ENCODE results near the gene SLC25A1.
"Not testable (repeated sequence)": the region's sequence is repeated elsewhere in the genome, so short reads cannot be mapped to it uniquely, and the experiment has no call there.

The SLC25A1 gene

GRCh38 chr22:19158649-19159048 lies 19.9 kb downstream of the SLC25A1 start:
- not testable (repeated sequence) for DNase-seq

GRCh38 chr22:19156109-19156508 lies 22.4 kb downstream of the SLC25A1 start:
- not testable (repeated sequence) for DNase-seq

- no peak for DNase-seq
Observed at GRCh38 chr22:19152942-19153883, 25.3 kb downstream of the SLC25A1 start.

- no peak for DNase-seq
Observed at GRCh38 chr22:19151329-19152191, 27.0 kb downstream of the SLC25A1 start.

- DNase-seq = no peak
Observed at GRCh38 chr22:19150482-19151328, 27.8 kb downstream of the SLC25A1 start.

GRCh38 chr22:19149991-19150390 lies 28.5 kb downstream of the SLC25A1 start, which contains the start of gene GSC2:
TSS of gene GSC2 (minus strand) at chr22:19150292. CDS start at chr22:19150283, 9 bp downstream.
- DNase-seq = no peak

GRCh38 chr22:19149047-19149883 lies 29.3 kb downstream of the SLC25A1 start:
- DNase-seq = no peak

GRCh38 chr22:19148417-19149046 lies 30.0 kb downstream of the SLC25A1 start:
- DNase-seq = no peak

- no peak for DNase-seq
Observed at GRCh38 chr22:19147195-19147780, 31.2 kb downstream of the SLC25A1 start.

- DNase-seq = no peak
Observed at GRCh38 chr22:19146215-19146968, 32.1 kb downstream of the SLC25A1 start.

GRCh38 chr22:19143967-19144400 lies 34.6 kb downstream of the SLC25A1 start:
- DNase-seq = no peak

GRCh38 chr22:19143212-19143611 lies 35.3 kb downstream of the SLC25A1 start:
- no peak for DNase-seq

GRCh38 chr22:19142394-19142793 lies 36.1 kb downstream of the SLC25A1 start:
- DNase-seq = no peak

GRCh38 chr22:19139974-19140373 lies 38.6 kb downstream of the SLC25A1 start:
- no peak for DNase-seq

GRCh38 chr22:19139001-19139356 lies 39.6 kb downstream of the SLC25A1 start:
- DNase-seq = no peak

GRCh38 chr22:19138217-19139000 lies 40.1 kb downstream of the SLC25A1 start:
- no peak for DNase-seq

- no peak for DNase-seq
Observed at GRCh38 chr22:19137384-19138216, 40.9 kb downstream of the SLC25A1 start.

GRCh38 chr22:19136915-19137314 lies 41.6 kb downstream of the SLC25A1 start:
- DNase-seq = no peak

Measured in NCI-H1048 (cell line).